Measurements from ENCODE around the gene TOX2.

TOX2 gene

DNA sequence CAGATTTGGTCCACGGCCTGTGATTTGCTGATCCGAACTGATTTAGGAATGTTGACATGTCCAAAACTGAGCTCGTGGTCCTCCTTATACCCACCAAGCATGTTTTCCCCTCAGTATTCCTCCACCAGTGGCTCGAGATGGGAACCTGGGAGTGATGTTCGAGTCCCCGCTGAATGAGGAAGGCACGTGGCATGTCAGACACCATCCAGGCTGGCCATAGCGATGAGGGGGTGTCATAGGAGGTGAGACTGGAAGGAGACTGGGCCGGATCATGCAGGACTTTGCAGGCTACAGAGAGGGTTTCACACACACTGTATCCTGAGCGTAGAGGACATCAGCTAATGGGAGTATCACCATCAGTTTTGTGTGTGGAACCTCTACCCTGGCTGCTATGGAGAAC is 78.2 kb downstream of the TOX2 start:
- TF ChIP-seq, protein P1, sequence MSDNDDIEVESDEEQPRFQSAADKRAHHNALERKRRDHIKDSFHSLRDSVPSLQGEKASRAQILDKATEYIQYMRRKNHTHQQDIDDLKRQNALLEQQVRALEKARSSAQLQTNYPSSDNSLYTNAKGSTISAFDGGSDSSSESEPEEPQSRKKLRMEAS (IDR thresholded peaks at IDR 0.05; ENCODE audit: low read depth, low read length) = no peak
- no peak for TF ChIP-seq MYC (IDR thresholded peaks at IDR 0.05; ENCODE audit: low read depth, low read length)
- TF ChIP-seq, protein P2, sequence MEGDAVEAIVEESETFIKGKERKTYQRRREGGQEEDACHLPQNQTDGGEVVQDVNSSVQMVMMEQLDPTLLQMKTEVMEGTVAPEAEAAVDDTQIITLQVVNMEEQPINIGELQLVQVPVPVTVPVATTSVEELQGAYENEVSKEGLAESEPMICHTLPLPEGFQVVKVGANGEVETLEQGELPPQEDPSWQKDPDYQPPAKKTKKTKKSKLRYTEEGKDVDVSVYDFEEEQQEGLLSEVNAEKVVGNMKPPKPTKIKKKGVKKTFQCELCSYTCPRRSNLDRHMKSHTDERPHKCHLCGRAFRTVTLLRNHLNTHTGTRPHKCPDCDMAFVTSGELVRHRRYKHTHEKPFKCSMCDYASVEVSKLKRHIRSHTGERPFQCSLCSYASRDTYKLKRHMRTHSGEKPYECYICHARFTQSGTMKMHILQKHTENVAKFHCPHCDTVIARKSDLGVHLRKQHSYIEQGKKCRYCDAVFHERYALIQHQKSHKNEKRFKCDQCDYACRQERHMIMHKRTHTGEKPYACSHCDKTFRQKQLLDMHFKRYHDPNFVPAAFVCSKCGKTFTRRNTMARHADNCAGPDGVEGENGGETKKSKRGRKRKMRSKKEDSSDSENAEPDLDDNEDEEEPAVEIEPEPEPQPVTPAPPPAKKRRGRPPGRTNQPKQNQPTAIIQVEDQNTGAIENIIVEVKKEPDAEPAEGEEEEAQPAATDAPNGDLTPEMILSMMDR (IDR thresholded peaks at IDR 0.05; ENCODE audit: low read depth, low read length) = no peak
- no peak for TF ChIP-seq POLR2A (IDR thresholded peaks at IDR 0.05; ENCODE audit: extremely low read depth, insufficient read length)
- H3K4me3 ChIP-seq (ENCODE audit: low read depth, low read length) = no peak overlapping the region
- no peak for DNase-seq (ENCODE audit: low read depth)

DNA sequence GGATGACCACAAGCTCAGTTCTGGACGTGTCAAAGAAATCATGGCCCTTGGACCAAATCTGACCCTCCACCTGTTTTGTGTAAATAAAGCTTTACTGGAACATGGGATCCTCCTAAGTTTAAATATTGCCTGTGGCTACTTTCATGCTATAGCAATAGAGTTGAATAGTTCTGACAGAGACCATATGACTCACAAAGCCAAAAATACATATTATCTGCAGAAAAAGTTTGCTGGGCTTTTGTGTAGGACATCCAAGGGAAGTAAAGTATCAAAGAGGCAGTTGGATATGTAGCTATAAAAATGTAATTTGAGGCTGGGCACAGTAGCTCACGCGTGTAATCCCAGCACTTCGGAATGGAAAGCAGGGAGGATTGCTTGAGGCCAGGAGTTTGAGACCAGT is 78.9 kb downstream of the TOX2 start:
- TF ChIP-seq MYC (IDR thresholded peaks at IDR 0.05; ENCODE audit: low read depth, low read length) (no peak), POLR2A (IDR thresholded peaks at IDR 0.05; ENCODE audit: extremely low read depth, insufficient read length) (no peak)
- TF ChIP-seq, protein P2 (IDR thresholded peaks at IDR 0.05; ENCODE audit: low read depth, low read length) = no peak
- TF ChIP-seq, protein P1 (IDR thresholded peaks at IDR 0.05; ENCODE audit: low read depth, low read length) = no peak
- no peak overlapping the region for H3K4me3 ChIP-seq (ENCODE audit: low read depth, low read length)
- no peak for DNase-seq (ENCODE audit: low read depth)

DNA sequence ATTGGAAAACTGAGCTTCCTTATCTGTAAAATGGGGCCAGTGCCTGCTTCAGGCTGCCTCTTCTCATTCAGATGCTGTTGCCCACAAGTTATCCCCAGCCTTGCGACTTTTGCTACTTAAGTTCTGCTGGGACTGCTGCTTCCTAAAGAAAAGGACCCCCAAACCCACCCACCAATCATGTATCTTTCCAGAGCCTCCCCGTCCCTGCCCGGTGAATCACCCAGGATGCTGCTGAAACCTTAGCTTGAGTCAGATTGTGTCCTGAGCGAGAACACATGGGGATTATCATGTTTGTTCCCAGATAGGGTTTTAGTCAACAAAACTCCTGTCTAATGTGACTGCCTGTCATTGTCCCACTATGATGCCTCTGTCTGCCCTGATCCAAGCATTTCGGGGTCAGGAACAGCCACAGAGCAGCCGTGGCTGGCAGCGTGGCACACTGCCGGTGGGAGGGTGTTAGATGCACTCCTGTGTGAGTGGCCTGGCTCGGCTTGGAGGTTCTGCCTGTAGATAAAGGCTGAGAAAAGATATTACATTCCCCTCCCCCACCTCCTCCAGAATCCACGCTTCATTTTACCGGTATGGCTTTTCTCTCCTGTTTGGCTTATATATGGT is 79.9 kb downstream of the TOX2 start:
- H3K4me3 ChIP-seq (ENCODE audit: low read depth, low read length) = no peak overlapping the region
- DNase-seq (ENCODE audit: low read depth) = no peak
- TF ChIP-seq, protein P2 (IDR thresholded peaks at IDR 0.05; ENCODE audit: low read depth, low read length) = no peak
- TF ChIP-seq MYC (IDR thresholded peaks at IDR 0.05; ENCODE audit: low read depth, low read length) (no peak), POLR2A (IDR thresholded peaks at IDR 0.05; ENCODE audit: extremely low read depth, insufficient read length) (no peak)
- TF ChIP-seq, protein P1 (IDR thresholded peaks at IDR 0.05; ENCODE audit: low read depth, low read length) = no peak

DNA sequence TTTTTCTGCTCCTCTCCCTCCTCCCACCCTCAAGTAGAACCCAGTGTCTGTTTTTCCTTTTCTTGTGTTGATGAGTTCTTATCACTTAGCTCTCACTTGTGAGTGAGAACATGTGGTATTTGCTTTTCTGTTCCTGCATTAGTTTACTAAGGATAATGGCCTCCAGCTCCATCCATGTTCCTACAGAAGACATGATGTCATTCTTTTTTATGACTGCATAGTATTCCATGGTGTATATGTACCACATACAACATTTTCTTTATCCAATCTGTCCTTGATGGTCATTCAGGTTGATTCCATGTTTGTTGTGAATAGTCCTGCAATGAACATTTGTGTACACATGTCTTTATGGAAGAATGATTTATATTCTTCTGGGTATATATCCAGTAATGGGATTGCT is 81.0 kb downstream of the TOX2 start:
- H3K4me3 ChIP-seq (ENCODE audit: low read depth, low read length) = no peak overlapping the region
- TF ChIP-seq, protein P1 (IDR thresholded peaks at IDR 0.05; ENCODE audit: low read depth, low read length) = no peak
- TF ChIP-seq POLR2A (IDR thresholded peaks at IDR 0.05; ENCODE audit: extremely low read depth, insufficient read length) = no peak
- DNase-seq (ENCODE audit: low read depth) = no peak

DNA sequence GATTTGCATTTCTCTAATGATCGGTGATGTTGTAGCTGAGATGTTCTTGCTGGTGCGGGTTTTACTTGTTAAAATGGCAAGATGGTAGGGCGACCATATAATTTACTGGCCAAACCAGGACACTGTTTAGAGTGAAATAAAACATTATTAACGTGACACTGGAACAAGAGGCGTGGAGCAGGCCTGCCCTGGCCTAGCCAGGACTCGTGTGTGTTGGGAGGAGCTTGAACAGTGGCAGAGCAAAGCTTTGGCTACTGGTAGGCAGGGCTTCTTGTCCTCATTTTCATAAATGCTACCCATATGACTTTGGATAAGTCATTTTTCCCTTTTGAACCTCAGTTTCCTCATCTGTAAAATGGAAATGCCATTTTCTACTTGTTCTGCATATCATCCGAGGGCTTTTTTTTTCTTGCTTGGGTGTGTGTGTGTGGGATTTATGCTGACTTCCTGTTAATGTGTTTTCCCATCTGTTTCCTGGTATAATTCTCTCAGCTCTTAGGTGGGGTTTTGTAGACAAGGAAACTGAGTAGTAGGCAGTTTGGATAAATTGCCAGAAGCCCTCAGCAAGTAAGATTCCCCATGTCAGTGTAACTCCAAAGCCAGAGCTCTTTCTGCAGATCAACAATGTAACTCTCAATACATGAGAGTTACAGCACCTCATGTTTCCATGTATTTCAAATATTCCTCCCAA is 81.7 kb downstream of the TOX2 start:
- H3K4me3 ChIP-seq (ENCODE audit: low read depth, low read length) = no peak overlapping the region
- TF ChIP-seq, protein P2 (IDR thresholded peaks at IDR 0.05; ENCODE audit: low read depth, low read length) = no peak
- TF ChIP-seq, protein P1 (IDR thresholded peaks at IDR 0.05; ENCODE audit: low read depth, low read length) = no peak
- TF ChIP-seq POLR2A (IDR thresholded peaks at IDR 0.05; ENCODE audit: extremely low read depth, insufficient read length) (no peak), MYC (IDR thresholded peaks at IDR 0.05; ENCODE audit: low read depth, low read length) (no peak)
- no peak for DNase-seq (ENCODE audit: low read depth)

DNA sequence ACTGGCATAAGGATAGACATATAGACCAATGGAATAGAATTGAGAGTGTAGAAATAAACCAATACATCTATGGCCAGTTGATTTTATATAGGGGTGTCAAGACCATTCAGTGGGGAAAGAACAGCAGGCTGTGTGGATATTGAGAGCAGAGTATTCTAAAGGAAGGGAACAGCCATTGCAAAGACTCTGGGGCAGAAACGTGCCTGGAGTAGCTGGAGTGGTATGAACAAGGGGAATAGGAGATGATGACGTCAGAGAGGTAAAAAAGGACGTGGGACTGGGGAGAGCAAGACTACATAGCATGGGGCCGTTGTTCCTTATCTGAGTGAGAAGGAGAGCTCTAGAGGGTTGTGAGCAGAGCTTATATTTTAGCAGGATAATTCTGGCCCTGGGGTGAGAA is 85.2 kb downstream of the TOX2 start:
- DNase-seq (ENCODE audit: low read depth) = no peak
- no peak overlapping the region for H3K4me3 ChIP-seq (ENCODE audit: low read depth, low read length)
- TF ChIP-seq, protein P2 (IDR thresholded peaks at IDR 0.05; ENCODE audit: low read depth, low read length) = no peak
- TF ChIP-seq MYC (IDR thresholded peaks at IDR 0.05; ENCODE audit: low read depth, low read length) (no peak), POLR2A (IDR thresholded peaks at IDR 0.05; ENCODE audit: extremely low read depth, insufficient read length) (no peak)
- TF ChIP-seq, protein P1 (IDR thresholded peaks at IDR 0.05; ENCODE audit: low read depth, low read length) = no peak
